Mesendoderm (in vitro differentiated cells): ENCODE data around the gene ZKSCAN1.
A peak's percentile ranks its signal among the peaks of the same experiment; 100 is the strongest.

Source experiments
- DNase-seq: peaks from one replicate; pipeline ENCODE4 v3.0.0; 2013
- H2AK5ac ChIP-seq: 2 replicates; pipeline ENCODE4 v1.6.1; 2013; ENCODE audit warnings: low read length, inconsistent platforms
- H2BK120ac ChIP-seq: 2 replicates; pipeline ENCODE4 v1.6.1; 2013; ENCODE audit warnings: low read depth, mild to moderate bottlenecking, low read length, moderate library complexity, mixed read lengths
- H2BK15ac ChIP-seq: replicated peaks from 2 replicates; pipeline ENCODE4 v1.6.1; 2013; ENCODE audit warnings: low read depth, mild to moderate bottlenecking, moderate library complexity
- H2BK5ac ChIP-seq: 2 replicates; pipeline ENCODE4 v1.6.1; 2013; ENCODE audit warnings: low read length, inconsistent platforms
- H3K18ac ChIP-seq: 2 replicates; pipeline ENCODE4 v1.6.1; 2013; ENCODE audit warnings: mild to moderate bottlenecking, low read length, mixed read lengths
- H3K23ac ChIP-seq: one replicate; pipeline ENCODE4 v1.6.1; 2013; ENCODE audit warnings: low read length
- H3K27ac ChIP-seq: 2 replicates; pipeline ENCODE4 v1.5.1; 2013; ENCODE audit warnings: low read depth, mild to moderate bottlenecking, inconsistent platforms, low read length, moderate library complexity
- H3K27me3 ChIP-seq: 2 replicates; pipeline ENCODE4 v1.6.1; 2013; ENCODE audit warnings: low read length, control low read depth, mild to moderate bottlenecking, inconsistent platforms; ENCODE audit not compliant: insufficient read depth, poor library complexity
- H3K36me3 ChIP-seq: 2 replicates; pipeline ENCODE4 v1.6.1; 2013; ENCODE audit warnings: low read length, inconsistent platforms; ENCODE audit not compliant: control insufficient read depth, insufficient read depth
- H3K4ac ChIP-seq: one replicate; pipeline ENCODE4 v1.6.1; 2013; ENCODE audit warnings: low read depth, mild to moderate bottlenecking, low read length, moderate library complexity
- H3K4me1 ChIP-seq: 2 replicates; pipeline ENCODE4 v1.6.1; 2013; ENCODE audit warnings: low read depth, low read length, inconsistent platforms; ENCODE audit not compliant: control insufficient read depth
- H3K4me2 ChIP-seq: 2 replicates; pipeline ENCODE4 v1.6.1; 2013; ENCODE audit warnings: low read length
- H3K4me3 ChIP-seq: 2 replicates; pipeline ENCODE4 v1.5.1; 2013; ENCODE audit warnings: mild to moderate bottlenecking, low read length
- H3K56ac ChIP-seq: one replicate; pipeline ENCODE4 v1.6.1; 2013; ENCODE audit warnings: low read length
- H3K79me1 ChIP-seq: 2 replicates; pipeline ENCODE4 v1.6.1; 2013; ENCODE audit warnings: low read length, inconsistent platforms
- H3K79me2 ChIP-seq: 2 replicates; pipeline ENCODE4 v1.6.1; 2013; ENCODE audit warnings: mild to moderate bottlenecking, low read length; ENCODE audit not compliant: control insufficient read depth, insufficient read depth
- H3K9ac ChIP-seq: 2 replicates; pipeline ENCODE4 v1.6.1; 2013; ENCODE audit warnings: low read length, inconsistent platforms
- H4K5ac ChIP-seq: one replicate; pipeline ENCODE4 v1.6.1; 2013; ENCODE audit warnings: low read length
- H4K8ac ChIP-seq: one replicate; pipeline ENCODE4 v1.6.1; 2013; ENCODE audit warnings: low read depth, mild to moderate bottlenecking, control low read depth, low read length, moderate library complexity
- WGBS: extraction: QIAGEN DNeasy Blood & Tissue Kit; methylation state at CpG from one replicate; pipeline ENCODE4 v1.1.7; 2013; ENCODE audit warnings: low lambda C conversion rate, missing lambda C conversion rate; ENCODE audit not compliant: insufficient coverage; ENCODE audit errors: extremely low coverage; 5-methylcytosine and 5-hydroxymethylcytosine counted together

The ZKSCAN1 gene

DNA sequence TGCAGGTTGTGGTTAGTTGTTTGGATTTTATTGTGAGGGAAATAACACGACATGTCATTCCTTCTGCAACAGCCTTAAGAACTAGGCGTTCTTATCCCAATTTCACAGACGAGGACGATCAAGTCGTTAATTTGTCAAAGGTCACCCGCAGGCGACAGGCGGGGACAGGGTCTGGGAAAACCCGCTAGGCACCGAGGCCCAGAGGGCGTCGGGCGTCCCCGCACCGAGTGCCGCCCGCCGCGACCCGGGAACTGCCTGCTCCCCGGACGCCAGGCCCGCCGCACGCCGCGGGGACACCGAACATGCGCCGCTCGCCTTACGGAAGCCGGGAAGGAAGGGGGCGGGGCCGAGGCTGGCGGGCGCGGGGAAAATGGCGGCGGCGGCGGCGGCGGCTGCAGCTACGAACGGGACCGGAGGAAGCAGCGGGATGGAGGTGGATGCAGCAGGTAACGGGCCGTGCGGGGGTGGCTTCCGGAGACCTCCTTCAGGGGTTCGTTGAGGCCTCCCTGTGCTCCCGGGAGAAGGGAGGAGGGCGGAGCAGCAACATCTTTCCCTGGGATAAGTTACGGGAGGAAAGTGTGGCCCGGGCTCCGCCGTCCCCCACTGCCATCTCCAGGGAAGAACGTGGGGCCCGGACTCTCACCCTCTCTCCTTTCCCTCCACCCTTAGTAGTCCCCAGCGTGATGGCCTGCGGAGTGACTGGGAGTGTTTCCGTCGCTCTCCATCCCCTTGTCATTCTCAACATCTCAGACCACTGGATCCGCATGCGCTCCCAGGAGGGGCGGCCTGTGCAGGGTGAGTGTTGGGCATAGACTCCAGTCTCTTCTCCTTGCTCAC, 73.4 kb downstream of the ZKSCAN1 start, which contains the start of gene COPS6:
COPS6 (plus strand) TSS at position 349 of the 837 bp plus-strand sequence; CDS start at position 371, 22 bp downstream.
- H3K9ac ChIP-seq = peak within 1 kb of the TSS; percentile 96
- peaks cover 4% of the 10 kb centered on the region for H3K79me1 ChIP-seq
- H2AK5ac ChIP-seq = no peak within 1 kb of the TSS
- H3K56ac ChIP-seq = peak within 1 kb of the TSS; percentile 99
- H2BK120ac ChIP-seq = peak within 1 kb of the TSS; percentile 21
- H3K4me3 ChIP-seq = peak within 1 kb of the TSS; percentile 87
- H3K27ac ChIP-seq = peak within 1 kb of the TSS; percentile 48
- no CpG with 5 or more reads among the region's 68 CpGs for WGBS
- no peak within 1 kb of the TSS for H4K5ac ChIP-seq
- H3K4me2 ChIP-seq = peak within 1 kb of the TSS; percentile 91
- no peak within 1 kb of the TSS for H4K8ac ChIP-seq
- no peaks in the 10 kb centered on the region for H3K4me1 ChIP-seq
- DNase-seq = peak; percentile 81
- H3K79me2 ChIP-seq = peaks cover 2% of the 10 kb centered on the region
- H2BK5ac ChIP-seq = peak within 1 kb of the TSS; percentile 69
- H3K4ac ChIP-seq = peak within 1 kb of the TSS; percentile 17
- peak within 1 kb of the TSS; percentile 75 for H3K18ac ChIP-seq
- peaks cover 4% of the 10 kb centered on the region for H3K36me3 ChIP-seq
- no peak within 1 kb of the TSS for H2BK15ac ChIP-seq
- H3K23ac ChIP-seq = peak within 1 kb of the TSS; percentile 99
- H3K27me3 ChIP-seq = no peaks in the 10 kb centered on the region

DNA sequence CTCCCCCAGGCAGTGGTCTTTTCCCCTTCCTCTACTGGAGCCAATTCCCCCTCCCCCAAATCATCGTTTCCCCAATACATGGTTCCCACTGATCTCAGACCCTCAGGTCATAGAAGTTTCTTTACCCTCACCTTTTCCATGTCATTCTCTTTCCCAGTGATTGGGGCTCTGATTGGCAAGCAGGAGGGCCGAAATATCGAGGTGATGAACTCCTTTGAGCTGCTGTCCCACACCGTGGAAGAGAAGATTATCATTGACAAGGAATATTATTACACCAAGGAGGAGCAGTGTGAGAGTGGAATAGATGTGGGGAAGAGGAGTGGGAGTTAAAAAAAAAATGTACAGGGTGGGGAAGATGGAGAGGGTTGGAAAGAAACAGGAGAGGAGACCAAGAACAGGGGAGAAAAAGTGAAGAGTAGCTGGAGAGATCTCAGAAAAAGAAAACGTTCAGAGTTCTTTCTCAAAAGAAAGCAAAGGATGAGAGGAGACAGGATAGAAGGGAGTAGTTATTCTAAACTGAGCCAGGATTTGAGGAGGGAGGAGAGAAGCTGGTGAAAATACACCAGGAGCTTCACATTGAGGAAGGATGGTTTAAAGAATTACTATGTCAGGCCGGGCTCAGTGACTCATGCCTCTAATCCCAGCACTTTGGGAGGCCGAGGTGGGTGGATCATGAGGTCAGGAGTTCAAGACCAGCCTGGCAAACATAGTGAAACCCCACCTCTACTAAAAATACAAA, 74.2 kb downstream of the ZKSCAN1 start:
- H3K4me3 ChIP-seq = peak overlapping the region; percentile 87
- no peaks in the 10 kb centered on the region for H3K27me3 ChIP-seq
- peak overlapping the region; percentile 48 for H3K27ac ChIP-seq
- no peak overlapping the region for H2AK5ac ChIP-seq
- peak overlapping the region; percentile 54 for H2BK5ac ChIP-seq
- no peak overlapping the region for H3K18ac ChIP-seq
- WGBS = no CpG with 5 or more reads among the region's 7 CpGs
- H3K4me1 ChIP-seq = no peaks in the 10 kb centered on the region
- peaks cover 2% of the 10 kb centered on the region for H3K79me2 ChIP-seq
- H3K79me1 ChIP-seq = peaks cover 4% of the 10 kb centered on the region
- peaks cover 10% of the 10 kb centered on the region for H3K36me3 ChIP-seq
- no peak overlapping the region for H4K8ac ChIP-seq
- DNase-seq = no peak
- H3K4ac ChIP-seq = no peak overlapping the region
- H4K5ac ChIP-seq = no peak overlapping the region
- no peak overlapping the region for H2BK15ac ChIP-seq
- peak overlapping the region; percentile 91 for H3K4me2 ChIP-seq
- no peak overlapping the region for H3K23ac ChIP-seq
- no peak overlapping the region for H2BK120ac ChIP-seq
- peak overlapping the region; percentile 96 for H3K9ac ChIP-seq
- H3K56ac ChIP-seq = peak overlapping the region; percentile 99

DNA sequence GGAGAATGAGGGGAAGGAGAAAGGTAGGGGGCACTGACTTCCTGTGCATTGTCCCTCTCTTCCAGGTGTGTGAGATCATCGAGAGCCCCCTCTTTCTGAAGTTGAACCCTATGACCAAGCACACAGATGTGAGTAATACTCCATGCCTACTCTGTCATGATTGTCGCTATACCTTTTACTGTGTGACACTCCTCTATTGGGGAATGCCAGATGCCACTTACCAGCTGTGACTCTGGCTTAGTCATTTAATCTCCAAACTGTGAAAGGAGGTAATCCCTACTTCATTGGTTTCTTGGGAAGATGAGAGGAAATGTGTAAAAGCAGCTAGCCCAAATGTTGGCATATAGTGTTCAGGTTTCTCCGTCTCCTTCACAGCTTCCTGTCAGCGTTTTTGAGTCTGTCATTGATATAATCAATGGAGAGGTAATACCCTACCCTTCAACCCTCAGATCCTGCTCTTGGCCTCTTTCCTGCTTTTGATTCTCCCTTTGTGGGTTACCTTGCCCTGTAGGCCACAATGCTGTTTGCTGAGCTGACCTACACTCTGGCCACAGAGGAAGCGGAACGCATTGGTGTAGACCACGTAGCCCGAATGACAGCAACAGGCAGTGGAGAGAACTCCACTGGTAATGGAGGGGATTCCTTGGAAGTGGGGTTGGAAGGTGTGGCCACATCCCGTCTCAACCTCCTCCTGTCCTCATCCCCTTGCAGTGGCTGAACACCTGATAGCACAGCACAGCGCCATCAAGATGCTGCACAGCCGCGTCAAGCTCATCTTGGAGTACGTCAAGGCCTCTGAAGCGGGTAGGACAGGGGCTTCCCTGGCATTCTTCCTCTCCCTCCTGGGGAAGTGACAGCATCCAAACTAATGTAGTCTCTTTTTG, 75.4 kb downstream of the ZKSCAN1 start:
- Histone ChIP-seq H3K56ac (no peak overlapping the region), H3K27me3 (no peaks in the 10 kb centered on the region), H3K9ac (no peak overlapping the region), H2AK5ac (no peak overlapping the region), H3K79me2 (peaks cover 2% of the 10 kb centered on the region), H3K4me1 (no peaks in the 10 kb centered on the region), H3K27ac (no peak overlapping the region), H3K4me3 (no peak overlapping the region), H3K4ac (no peak overlapping the region), H3K36me3 (peaks cover 17% of the 10 kb centered on the region), H2BK120ac (no peak overlapping the region), H3K4me2 (no peak overlapping the region), H4K8ac (no peak overlapping the region), H3K23ac (no peak overlapping the region), H2BK15ac (no peak overlapping the region), H2BK5ac (no peak overlapping the region), H3K79me1 (peaks cover 4% of the 10 kb centered on the region), H3K18ac (no peak overlapping the region), H4K5ac (no peak overlapping the region)
- DNase-seq = no peak
- no CpG with 5 or more reads among the region's 14 CpGs for WGBS
